Epithelial cell of prostate (primary cell): ENCODE results near the gene ADAT1.

Source experiments
- DNase-seq: peaks from one replicate; pipeline ENCODE4 v3.0.0-alpha.2; 2011; ENCODE audit warnings: low read depth, low spot score
- H3K27ac ChIP-seq: fragments of 450-650 bp; 2 replicates; pipeline ENCODE4 v1.5.1; 2017; ENCODE audit warnings: mild to moderate bottlenecking

The ADAT1 gene

GRCh38 chr16:75550211-75550662, 72.8 kb downstream of the ADAT1 start:
- peak overlapping the region; percentile 16 for H3K27ac ChIP-seq
- DNase-seq = peak; percentile 51
